GM12878 (cell line): Measurements from ENCODE around the gene USE1. TPM values are rescaled to one million over a fixed set of nuclear protein-coding genes. Genes with fewer than 3 reads are reported as not detected.

Source experiments
- ATAC-seq: fragments of 200-7000 bp; cut with Tn5 transposase; 3 replicates; pipeline ENCODE4 v1.9.1; 2020; ENCODE audit warnings: mild to moderate bottlenecking, moderate library complexity
- BruUV-seq: library from RNA; stranded (reverse); fragments of 400-500 nt; replicated peaks from 2 replicates; lab custom pipeline; 2021; lab: Mats Ljungman, UMichigan
- CTCF ChIA-PET: fragments of 300-600 bp; sonication (Branson Sonifier 250); formaldehyde crosslinking; extraction: SDS; loops from one replicate; lab custom pipeline; 2021; ENCODE audit warnings: inconsistent platforms; lab: Yijun Ruan, JAX
- POLR2A ChIA-PET: fragments of 350-600 bp; formaldehyde crosslinking; extraction: SDS; loops from one replicate; lab custom pipeline; 2021; ENCODE audit warnings: inconsistent platforms; lab: Charles Lee
- RAD21 ChIA-PET: fragments of 300-600 bp; sonication (Branson Sonifier 250); formaldehyde crosslinking; loops from one replicate; lab custom pipeline; 2023; ENCODE audit warnings: antibody characterized with exemption; ENCODE audit not compliant: unreplicated experiment; lab: Charles Lee
- SMC1A ChIA-PET: fragments of 300-600 bp; sonication (Branson Sonifier 250); formaldehyde crosslinking; loops from one replicate; lab custom pipeline; 2023; ENCODE audit not compliant: unreplicated experiment, uncharacterized antibody; lab: Charles Lee
- DNase-seq: peaks from one replicate; pipeline ENCODE4 v3.0.0-alpha.2; 2011; ENCODE audit warnings: low read depth, low spot score
- FAIRE-seq: peaks from 3 replicates; lab custom pipeline; 2011; peaks lifted over from hg19 to GRCh38; lab: Jason Lieb, UNC
- H2AFZ ChIP-seq: 2 replicates; pipeline ENCODE4 v1.6.0; 2011; ENCODE audit warnings: low read depth, low read length, control low read depth; ENCODE audit not compliant: control insufficient read depth
- H3K27ac ChIP-seq: 2 replicates; pipeline ENCODE4 v1.5.1; 2011; ENCODE audit warnings: control low read depth; ENCODE audit not compliant: control insufficient read depth, insufficient read depth
- H3K27me3 ChIP-seq, 2 experiments: replicated peaks in 1 of 2; 2 replicates each; pipeline versions ENCODE4 v1.6.0 to v1.6.1; 2011; ENCODE audit warnings: low read length in 1 of 2; ENCODE audit not compliant: control insufficient read depth in 2 of 2, insufficient read depth in 2 of 2
- H3K36me3 ChIP-seq, 2 experiments: 2 replicates each; pipeline ENCODE4 v1.5.1; 2011; ENCODE audit warnings: low read length in 1 of 2; ENCODE audit not compliant: control insufficient read depth in 2 of 2, insufficient read depth in 2 of 2
- H3K4me1 ChIP-seq: 2 replicates; pipeline ENCODE4 v1.6.1; 2011; ENCODE audit warnings: mild to moderate bottlenecking, low read length, moderate library complexity, mixed read lengths; ENCODE audit not compliant: control insufficient read depth, insufficient read depth
- H3K4me2 ChIP-seq: 2 replicates; pipeline ENCODE4 v1.6.0; 2011; ENCODE audit warnings: control low read depth; ENCODE audit not compliant: control insufficient read depth, insufficient read depth
- H3K4me3 ChIP-seq: fragments of 200-600 bp; sonication (generic); 2 replicates; pipeline ENCODE4 v1.5.1; 2016
- H3K79me2 ChIP-seq: 2 replicates; pipeline ENCODE4 v1.6.0; 2011; ENCODE audit warnings: low read length; ENCODE audit not compliant: control insufficient read depth, insufficient read depth
- H3K9ac ChIP-seq: 2 replicates; pipeline ENCODE4 v1.8.0; 2011; ENCODE audit warnings: low read length, control low read depth, mixed read lengths; ENCODE audit not compliant: control insufficient read depth, insufficient read depth
- H3K9me3 ChIP-seq: replicated peaks from 3 replicates; pipeline ENCODE4 v1.5.1; 2011; ENCODE audit warnings: mild to moderate bottlenecking, low read length; ENCODE audit not compliant: control insufficient read depth, insufficient read depth
- H4K20me1 ChIP-seq: 2 replicates; pipeline ENCODE4 v1.6.0; 2011; ENCODE audit not compliant: control insufficient read depth, insufficient read depth
- CHD4 ChIP-seq: fragments of 200-600 bp; sonication (generic); IDR thresholded peaks from 2 replicates; pipeline ENCODE4 v1.6.1; 2016; ENCODE audit warnings: mild to moderate bottlenecking
- E2F8 ChIP-seq: fragments of 450-650 bp; IDR thresholded peaks from 2 replicates; pipeline ENCODE4 v1.6.1; 2018; ENCODE audit warnings: mild to moderate bottlenecking, low read depth, moderate library complexity; ENCODE audit not compliant: partially characterized antibody
- HSF1 ChIP-seq: fragments of 150-350 bp; IDR thresholded peaks from 2 replicates; pipeline ENCODE4 v1.6.1; 2014; ENCODE audit warnings: mild to moderate bottlenecking, low read depth, low read length
- IRF4 ChIP-seq: IDR thresholded peaks from 2 replicates; pipeline ENCODE4 v1.6.1; 2011; ENCODE audit warnings: low read depth, low read length
- MLLT1 ChIP-seq: fragments of 450-650 bp; IDR thresholded peaks from 2 replicates; pipeline ENCODE4 v1.6.1; 2016; ENCODE audit warnings: mild to moderate bottlenecking
- MYC ChIP-seq: IDR thresholded peaks from 2 replicates; pipeline ENCODE4 v1.6.1; 2011; ENCODE audit warnings: mild to moderate bottlenecking, low read length, moderate library complexity, inconsistent platforms; ENCODE audit not compliant: insufficient read depth, insufficient replicate concordance, insufficient read length, severe bottlenecking
- NBN ChIP-seq: fragments of 450-650 bp; IDR thresholded peaks from 2 replicates; pipeline ENCODE4 v1.6.1; 2016
- PKNOX1 ChIP-seq: fragments of 450-650 bp; IDR thresholded peaks from 2 replicates; pipeline ENCODE4 v1.6.1; 2016; ENCODE audit warnings: mild to moderate bottlenecking
- STAT1 ChIP-seq: fragments of 450-650 bp; conservative IDR thresholded peaks from 2 replicates; pipeline ENCODE4 v1.6.1; 2014; ENCODE audit warnings: antibody characterized with exemption, mild to moderate bottlenecking
- TBL1XR1 ChIP-seq: IDR thresholded peaks from 2 replicates; pipeline ENCODE4 v1.6.1; 2012; ENCODE audit warnings: low read depth, low read length, improper control_type of control experiment
- ZNF207 ChIP-seq: fragments of 450-650 bp; IDR thresholded peaks from 2 replicates; pipeline ENCODE4 v1.6.1; 2014; ENCODE audit warnings: antibody characterized with exemption, mild to moderate bottlenecking, borderline replicate concordance
- ZNF274 ChIP-seq: IDR thresholded peaks from one replicate; pipeline ENCODE4 v1.8.0; 2011; ENCODE audit not compliant: insufficient read length, insufficient read depth
- ZNF384 ChIP-seq: IDR thresholded peaks from 2 replicates; pipeline ENCODE4 v1.6.1; 2012; ENCODE audit warnings: low read depth, mild to moderate bottlenecking, low read length, improper control_type of control experiment, borderline replicate concordance
- WGBS: methylation state at CpG from one replicate; pipeline ENCODE4 v1.1.6; 2016; ENCODE audit warnings: low lambda C conversion rate; ENCODE audit not compliant: insufficient replicate concordance, insufficient coverage; ENCODE audit errors: missing lambda C conversion rate; 5-methylcytosine and 5-hydroxymethylcytosine counted together
- in situ Hi-C: fragments of 300-500 bp; cut with MboI; formaldehyde crosslinking; loops from 9 replicates; pipeline ENCODE4 v1.14.3; 2018; ENCODE audit warnings: mixed read lengths
- intact Hi-C: fragments of 100-400 bp; cut with micrococcal nuclease; formaldehyde crosslinking; loops from one replicate; pipeline ENCODE4 v1.14.2; 2022; ENCODE audit not compliant: unreplicated experiment
- polyA plus RNA-seq, 11 experiments: library from polyadenylated mRNA; depleted of rRNA in 4 of 11; unstranded in 6 of 11; stranded (reverse) in 5 of 11; fragments of >200 nt; fragmentation: Nextera tagmentation in 4 of 11; fragmentation: Illumina TruSeq in 1 of 11; extraction: Ambion mirVana in 4 of 11; extraction: Trizol in 1 of 11; gene quantifications; 1 replicate in 1 of 11; 2 replicates in 10 of 11; pipeline versions ENCODE4 v1.2.1 to v1.2.3, GENCODE V29; 2011 to 2016; ENCODE audit warnings: inconsistent platforms in 2 of 11, missing spikeins in 2 of 11, low read depth in 1 of 11
- total RNA-seq, 4 experiments: library from RNA; depleted of rRNA in 3 of 4; stranded (reverse); fragments of >200 nt in 3 of 4; fragmentation: Illumina TruSeq in 1 of 4; extraction: Trizol in 1 of 4; gene quantifications; 2 replicates each; pipeline versions ENCODE4 v1.2.1 to v1.2.3, GENCODE V29; 2013 to 2021

USE1 gene
- total and polyA plus RNA-seq, 10 of the 15 experiments (the other 5 are each of a cell fraction or from before 2014, with no cell fraction given): 9.7 to 24.0 (median 16.1) TPM

- POLR2A ChIA-PET: interaction anchor here (0.6 kb wide), 1 partner anchor 20 kb away, joined by 3 read pairs; the partner anchor contains the start of gene BABAM1
- intact Hi-C loops: no loop called here
- WGBS: 27% methylated on average over 21 of the region's 21 CpGs
- TF ChIP-seq MYC: no peak
- no peak for TF ChIP-seq ZNF384
- TF ChIP-seq E2F8: no peak
- no peak for TF ChIP-seq MLLT1
- TF ChIP-seq IRF4: no peak
- no peak for TF ChIP-seq CHD4
- TF ChIP-seq PKNOX1: no peak
- no peak for TF ChIP-seq STAT1
- no peak for TF ChIP-seq HSF1
- no peak for TF ChIP-seq ZNF274
- TF ChIP-seq ZNF207: no peak
- TF ChIP-seq TBL1XR1: no peak
- no peak for TF ChIP-seq NBN
These were observed 31.7 kb downstream of the USE1 start for GRCh38 chr19:17246681-17247425.

More at GRCh38 chr19:17246681-17247425, 31.7 kb downstream of the USE1 start:
- ChIA-PET RAD21 (no interaction called here), CTCF (interaction anchor here (3.8 kb wide), 1 partner anchor 13 kb away, joined by 17 read pairs; no protein-coding TSS in a partner anchor), SMC1A (interaction anchor here (1.4 kb wide), 1 partner anchor 13 kb away, joined by 3 read pairs; no protein-coding TSS in a partner anchor)
- H3K27ac ChIP-seq: peak overlapping the region; percentile 42; the same call in 1 of the 2 replicates
- H3K79me2 ChIP-seq: peaks cover 7% of the 10 kb centered on the region
- H3K36me3 ChIP-seq: no peaks in the 10 kb centered on the region
- peak overlapping the region; percentile 78 for H2AFZ ChIP-seq
- no peaks in the 10 kb centered on the region for H4K20me1 ChIP-seq
- H3K9me3 ChIP-seq: no peaks in the 10 kb centered on the region
- peak overlapping the region; percentile 68; the same call in 1 of the 2 replicates for H3K4me3 ChIP-seq
- peaks cover 14% of the 10 kb centered on the region for H3K4me1 ChIP-seq
- H3K9ac ChIP-seq: peak overlapping the region; percentile 73
- ATAC-seq: no peak
- BruUV-seq: no TSS peak
- no peak for DNase-seq
- no peak for FAIRE-seq
- H3K27me3 ChIP-seq: no peaks in the 10 kb centered on the region
- H3K4me2 ChIP-seq: peak overlapping the region; percentile 81
- in situ Hi-C loops: no loop called here
